HL-60/S4 treated with phorbol 12-myristate 13-acetate at 8.2 ng/mL for 4 days and 3 days (cell line): Measurements from ENCODE around the gene FKBP11.

Source experiments
- in situ Hi-C: fragments of 300-500 bp; cut with MboI; formaldehyde crosslinking; loops from 2 replicates; pipeline ENCODE4 v1.15.0; 2022; ENCODE audit warnings: low sequenced_read_pairs

The FKBP11 gene

GRCh38 chr12:48956279-48957140 lies 31.2 kb upstream of the FKBP11 start:
- in situ Hi-C loops: no loop called here

- in situ Hi-C loops: no loop called here
Measured at GRCh38 chr12:48954841-48955501, 29.7 kb upstream of the FKBP11 start.

GRCh38 chr12:48954061-48954460 lies 28.8 kb upstream of the FKBP11 start:
- in situ Hi-C loops: no loop called here

GRCh38 chr12:48952691-48953090 lies 27.4 kb upstream of the FKBP11 start:
- in situ Hi-C loops: no loop called here

- in situ Hi-C loops: no loop called here
Measured at GRCh38 chr12:48947727-48948126, 22.4 kb upstream of the FKBP11 start.

GRCh38 chr12:48946943-48947342 lies 21.7 kb upstream of the FKBP11 start:
- in situ Hi-C loops: no loop called here

GRCh38 chr12:48946205-48946604 lies 20.9 kb upstream of the FKBP11 start:
- in situ Hi-C loops: no loop called here

- in situ Hi-C loops: no loop called here
Measured at GRCh38 chr12:48943221-48943620, 17.9 kb upstream of the FKBP11 start.

GRCh38 chr12:48940181-48940580 lies 14.9 kb upstream of the FKBP11 start:
- in situ Hi-C loops: no loop called here

GRCh38 chr12:48938805-48939204 lies 13.5 kb upstream of the FKBP11 start:
- in situ Hi-C loops: no loop called here

- in situ Hi-C loops: no loop called here
Measured at GRCh38 chr12:48937170-48937569, 11.9 kb upstream of the FKBP11 start.

GRCh38 chr12:48936379-48936979 lies 11.2 kb upstream of the FKBP11 start:
- in situ Hi-C loops: no loop called here

GRCh38 chr12:48934312-48934706 lies 9.0 kb upstream of the FKBP11 start:
- in situ Hi-C loops: no loop called here

GRCh38 chr12:48933664-48934311 lies 8.5 kb upstream of the FKBP11 start:
- in situ Hi-C loops: no loop called here

- in situ Hi-C loops: no loop called here
Measured at GRCh38 chr12:48932878-48933277, 7.6 kb upstream of the FKBP11 start.

- in situ Hi-C loops: no loop called here
Measured at GRCh38 chr12:48930475-48930874, 5.2 kb upstream of the FKBP11 start.

- in situ Hi-C loops: no loop called here
Measured at GRCh38 chr12:48929551-48929950, 4.3 kb upstream of the FKBP11 start.

- in situ Hi-C loops: no loop called here
Measured at GRCh38 chr12:48927261-48927660, 2.0 kb upstream of the FKBP11 start.

GRCh38 chr12:48924617-48925303 lies 532 bp downstream of the FKBP11 start:
- in situ Hi-C loops: no loop called here

- in situ Hi-C loops: no loop called here
Measured at GRCh38 chr12:48923117-48923516, 2.2 kb downstream of the FKBP11 start.
